ENCODE data around the gene RNF41.

- no peak for TF ChIP-seq EP300 (IDR thresholded peaks at IDR 0.05; ENCODE audit: borderline replicate concordance in 1 of 2, low read depth in 1 of 2, low read length in 1 of 2)
- TF ChIP-seq RFX5 (IDR thresholded peaks at IDR 0.05; ENCODE audit: low read length) = no peak
- TF ChIP-seq CTCF (IDR thresholded peaks at IDR 0.05) = no peak
- TF ChIP-seq TEAD4 (IDR thresholded peaks at IDR 0.05; ENCODE audit: borderline replicate concordance, insufficient read depth) = no peak
- TF ChIP-seq GABPA (IDR thresholded peaks at IDR 0.05; ENCODE audit: low read depth) = no peak
- TF ChIP-seq PBX3 (IDR thresholded peaks at IDR 0.05) = no peak
Measured at GRCh38 chr12:56234746-56235436, 13.2 kb upstream of the RNF41 start.
